ENCODE results near the gene GFRAL.
"Not testable (repeated sequence)": the region's sequence is repeated elsewhere in the genome, so short reads cannot be mapped to it uniquely, and the experiment has no call there.

DNA sequence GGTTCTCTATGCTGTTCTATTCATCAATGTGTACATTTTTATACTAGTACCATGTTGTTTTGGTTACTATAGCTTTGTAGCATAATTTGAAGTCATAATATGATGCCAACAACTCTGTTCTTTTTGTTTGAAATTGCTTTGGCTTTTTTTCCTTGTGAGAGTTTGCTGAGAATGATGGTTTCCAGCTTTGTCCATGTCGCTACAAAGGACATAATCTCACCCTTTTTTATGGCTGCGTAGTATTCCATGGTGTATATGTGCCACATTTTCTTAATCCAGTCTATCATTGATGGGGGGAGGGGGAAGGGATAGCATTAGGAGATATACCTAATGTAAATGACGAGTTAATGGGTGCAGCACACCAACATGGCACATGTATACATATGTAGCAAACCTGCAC is 30.1 kb upstream of the GFRAL start:
- not testable (repeated sequence) for TF ChIP-seq RAD21 (IDR thresholded peaks at IDR 0.05; ENCODE audit: low read length); CTCF (conservative IDR thresholded peaks at IDR 0.05; ENCODE audit: low read depth, low read length); MAFK (IDR thresholded peaks at IDR 0.05; ENCODE audit: low read depth, low read length); POLR2A (IDR thresholded peaks at IDR 0.05; ENCODE audit: low read depth, low read length); CEBPB (IDR thresholded peaks at IDR 0.05; ENCODE audit: low read depth, low read length); BHLHE40 (IDR thresholded peaks at IDR 0.05; ENCODE audit: low read depth, low read length); SMC3 (IDR thresholded peaks at IDR 0.05; ENCODE audit: low read depth, low read length)
